Right lung (tissue), 5 donors: ENCODE data around the gene OR4D2. TPM values are rescaled to one million over a fixed set of nuclear protein-coding genes. Genes with fewer than 3 reads are reported as not detected.

Experiments used
- DNase-seq, 2 donors: peaks; one replicate each; pipeline ENCODE4 v3.0.0-alpha.2; 2013
- polyA plus RNA-seq, 5 donors: library from polyadenylated mRNA; unstranded; fragments of 120-200 nt; gene quantifications; one replicate each; pipeline versions ENCODE4 v1.2.1 to v1.2.3, GENCODE V29; 2013; ENCODE audit warnings: inconsistent platforms in 1 of 5, low replicate concordance in 1 of 5; ENCODE audit not compliant: insufficient read length in 5 of 5, insufficient read depth in 1 of 5

Gene OR4D2
- polyA plus RNA-seq, 5 donors = not detected

- DNase-seq = no peak
Measured at GRCh38 chr17:58207451-58207850, 40.7 kb downstream of the OR4D2 start.

GRCh38 chr17:58208344-58208743 lies 41.6 kb downstream of the OR4D2 start:
- no peak for DNase-seq

- DNase-seq = no peak
Measured at GRCh38 chr17:58210922-58211321, 44.1 kb downstream of the OR4D2 start.

- DNase-seq = no peak
Measured at GRCh38 chr17:58215685-58216084, 48.9 kb downstream of the OR4D2 start.

GRCh38 chr17:58217766-58218165 lies 51.0 kb downstream of the OR4D2 start:
- no peak for DNase-seq

- DNase-seq = peak; percentile 93 to 95
Measured at GRCh38 chr17:58219007-58219788, 52.4 kb downstream of the OR4D2 start, which contains the start of gene MKS1. TSS of gene MKS1 (minus strand) at chr17:58219255. CDS start at chr17:58219230, 25 bp downstream.

GRCh38 chr17:58219789-58220183 lies 53.0 kb downstream of the OR4D2 start:
- no peak for DNase-seq

Other genes starting within 250 kb of the OR4D2 start
- gene CUEDC1, start 211.6 kb upstream of the OR4D2 start, polyA plus RNA-seq = 10 to 100 TPM; 35.9 to 51.1 (median 37.9) TPM
- gene VEZF1, start 178.7 kb upstream of the OR4D2 start, polyA plus RNA-seq = 100 to 1,000 TPM in 2 of 5 donors, 10 to 100 TPM in 3; 79.9 to 105 (median 96.7) TPM
- 100 to 1,000 TPM; 279 to 434 (median 362) TPM for gene SRSF1, start 159.7 kb upstream of the OR4D2 start, polyA plus RNA-seq
- 10 to 100 TPM; 51.7 to 69.2 (median 54.7) TPM for gene DYNLL2, start 83.6 kb upstream of the OR4D2 start, polyA plus RNA-seq
- gene OR4D1, start 18.6 kb upstream of the OR4D2 start, polyA plus RNA-seq = under 1 TPM in 3 of 5 donors, not detected in 2; 0.04 to 0.12 (median 0.04) TPM
- 1 to 10 TPM in 2 of 5 donors, under 1 TPM in 3; 0.58 to 1.1 (median 0.97) TPM for gene EPX, start 25.7 kb downstream of the OR4D2 start, polyA plus RNA-seq
- gene MKS1, start 52.3 kb downstream of the OR4D2 start, polyA plus RNA-seq = 10 to 100 TPM; 32.7 to 44.5 (median 40.4) TPM
- under 1 TPM; 0.05 to 0.29 (median 0.12) TPM for gene LPO, start 71.6 kb downstream of the OR4D2 start, polyA plus RNA-seq
- 10 to 100 TPM in 2 of 5 donors, 1 to 10 TPM in 3; 5.7 to 16.2 (median 8.2) TPM for gene MPO, start 114.0 kb downstream of the OR4D2 start, polyA plus RNA-seq
- 10 to 100 TPM; 43.0 to 63.3 (median 55.4) TPM for gene TSPOAP1, start 161.8 kb downstream of the OR4D2 start, polyA plus RNA-seq
- gene SUPT4H1, start 185.2 kb downstream of the OR4D2 start, polyA plus RNA-seq = 100 to 1,000 TPM; 123 to 142 (median 135) TPM